SK-N-SH treated with all-trans-retinoic acid at 6 μM for 48 hours (cell line): Measurements from ENCODE around the gene LILRB1.

Source experiments
- BACH2 ChIP-seq: fragments of 250-450 bp; sonication (Bioruptor Pico); IDR thresholded peaks from 2 replicates; pipeline ENCODE4 v1.9.0; 2021; ENCODE audit warnings: mild to moderate bottlenecking, borderline replicate concordance
- ESRRG ChIP-seq: fragments of 250-450 bp; sonication (Bioruptor Pico); IDR thresholded peaks from 2 replicates; pipeline ENCODE4 v1.6.1; 2021; ENCODE audit warnings: mild to moderate bottlenecking
- ISL1 ChIP-seq: fragments of 250-450 bp; sonication (Bioruptor Pico); IDR thresholded peaks from 2 replicates; pipeline ENCODE4 v2.1.2; 2022; ENCODE audit warnings: mild to moderate bottlenecking, moderate library complexity
- OSR1 ChIP-seq: fragments of 250-450 bp; sonication (Bioruptor Pico); IDR thresholded peaks from 2 replicates; pipeline ENCODE4 v1.8.0; 2022; ENCODE audit warnings: moderate library complexity, mild to moderate bottlenecking, inconsistent platforms
- PPARA ChIP-seq: fragments of 250-450 bp; sonication (Bioruptor Pico); IDR thresholded peaks from 2 replicates; pipeline ENCODE4 v1.5.0; 2020; ENCODE audit warnings: mild to moderate bottlenecking, borderline replicate concordance
- TCF4 ChIP-seq: fragments of 250-450 bp; sonication (Bioruptor Pico); IDR thresholded peaks from 2 replicates; pipeline ENCODE4 v1.8.0; 2021; ENCODE audit warnings: mild to moderate bottlenecking, moderate library complexity, borderline replicate concordance
- ZC3H10 ChIP-seq: fragments of 250-450 bp; sonication (Bioruptor Pico); IDR thresholded peaks from 2 replicates; pipeline ENCODE4 v1.5.1; 2021; ENCODE audit warnings: mild to moderate bottlenecking, moderate library complexity
- ZFP30 ChIP-seq: fragments of 450-650 bp; formaldehyde crosslinking; IDR thresholded peaks from 2 replicates; pipeline ENCODE4 v1.5.0; 2022; ENCODE audit warnings: mild to moderate bottlenecking, moderate library complexity
- ZNF70 ChIP-seq: fragments of 450-650 bp; formaldehyde crosslinking; IDR thresholded peaks from 2 replicates; pipeline ENCODE4 v1.5.0; 2020; ENCODE audit warnings: mild to moderate bottlenecking, moderate library complexity
- TF ChIP-seq, protein P1 (sequence below): fragments of 250-450 bp; sonication (Bioruptor Pico); IDR thresholded peaks from 2 replicates; pipeline ENCODE4 v1.8.0; 2020; ENCODE audit warnings: mild to moderate bottlenecking, moderate library complexity, borderline replicate concordance
- TF ChIP-seq, protein P2 (sequence below): fragments of 250-450 bp; sonication (Bioruptor Pico); IDR thresholded peaks from 2 replicates; pipeline ENCODE4 v1.5.0; 2020; ENCODE audit warnings: mild to moderate bottlenecking, moderate library complexity
- TF ChIP-seq, protein P3 (sequence below): fragments of 250-450 bp; sonication (Bioruptor Pico); IDR thresholded peaks from 2 replicates; pipeline ENCODE4 v1.5.1; 2020; ENCODE audit warnings: low read depth, mild to moderate bottlenecking, moderate library complexity

DNA sequence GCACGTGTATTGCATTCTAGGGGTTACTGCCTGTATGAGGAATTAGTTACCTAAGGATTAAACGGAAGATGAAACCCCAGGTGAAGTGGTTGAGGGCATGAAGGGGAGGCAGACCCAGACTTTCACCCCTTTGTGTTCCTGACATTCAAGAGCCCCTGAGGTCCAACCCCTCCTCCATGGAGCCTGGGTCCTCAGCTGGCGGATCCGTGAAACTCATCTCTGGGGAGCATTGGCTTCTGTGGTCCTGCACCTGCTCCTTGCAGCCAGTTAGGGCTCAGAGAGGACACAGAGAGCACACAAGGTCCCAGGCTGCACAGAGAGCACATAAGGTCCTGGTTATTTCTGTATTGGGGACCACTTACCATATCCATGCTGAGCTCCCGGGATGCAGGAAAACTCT, 43.9 kb upstream of the LILRB1 start:
- no peak for TF ChIP-seq ISL1
- no peak for TF ChIP-seq ESRRG (CRISPR knock-in tag)
- TF ChIP-seq PPARA (CRISPR knock-in tag) = no peak
- TF ChIP-seq, protein P1, sequence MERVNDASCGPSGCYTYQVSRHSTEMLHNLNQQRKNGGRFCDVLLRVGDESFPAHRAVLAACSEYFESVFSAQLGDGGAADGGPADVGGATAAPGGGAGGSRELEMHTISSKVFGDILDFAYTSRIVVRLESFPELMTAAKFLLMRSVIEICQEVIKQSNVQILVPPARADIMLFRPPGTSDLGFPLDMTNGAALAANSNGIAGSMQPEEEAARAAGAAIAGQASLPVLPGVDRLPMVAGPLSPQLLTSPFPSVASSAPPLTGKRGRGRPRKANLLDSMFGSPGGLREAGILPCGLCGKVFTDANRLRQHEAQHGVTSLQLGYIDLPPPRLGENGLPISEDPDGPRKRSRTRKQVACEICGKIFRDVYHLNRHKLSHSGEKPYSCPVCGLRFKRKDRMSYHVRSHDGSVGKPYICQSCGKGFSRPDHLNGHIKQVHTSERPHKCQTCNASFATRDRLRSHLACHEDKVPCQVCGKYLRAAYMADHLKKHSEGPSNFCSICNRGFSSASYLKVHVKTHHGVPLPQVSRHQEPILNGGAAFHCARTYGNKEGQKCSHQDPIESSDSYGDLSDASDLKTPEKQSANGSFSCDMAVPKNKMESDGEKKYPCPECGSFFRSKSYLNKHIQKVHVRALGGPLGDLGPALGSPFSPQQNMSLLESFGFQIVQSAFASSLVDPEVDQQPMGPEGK = no peak
- TF ChIP-seq, protein P2, sequence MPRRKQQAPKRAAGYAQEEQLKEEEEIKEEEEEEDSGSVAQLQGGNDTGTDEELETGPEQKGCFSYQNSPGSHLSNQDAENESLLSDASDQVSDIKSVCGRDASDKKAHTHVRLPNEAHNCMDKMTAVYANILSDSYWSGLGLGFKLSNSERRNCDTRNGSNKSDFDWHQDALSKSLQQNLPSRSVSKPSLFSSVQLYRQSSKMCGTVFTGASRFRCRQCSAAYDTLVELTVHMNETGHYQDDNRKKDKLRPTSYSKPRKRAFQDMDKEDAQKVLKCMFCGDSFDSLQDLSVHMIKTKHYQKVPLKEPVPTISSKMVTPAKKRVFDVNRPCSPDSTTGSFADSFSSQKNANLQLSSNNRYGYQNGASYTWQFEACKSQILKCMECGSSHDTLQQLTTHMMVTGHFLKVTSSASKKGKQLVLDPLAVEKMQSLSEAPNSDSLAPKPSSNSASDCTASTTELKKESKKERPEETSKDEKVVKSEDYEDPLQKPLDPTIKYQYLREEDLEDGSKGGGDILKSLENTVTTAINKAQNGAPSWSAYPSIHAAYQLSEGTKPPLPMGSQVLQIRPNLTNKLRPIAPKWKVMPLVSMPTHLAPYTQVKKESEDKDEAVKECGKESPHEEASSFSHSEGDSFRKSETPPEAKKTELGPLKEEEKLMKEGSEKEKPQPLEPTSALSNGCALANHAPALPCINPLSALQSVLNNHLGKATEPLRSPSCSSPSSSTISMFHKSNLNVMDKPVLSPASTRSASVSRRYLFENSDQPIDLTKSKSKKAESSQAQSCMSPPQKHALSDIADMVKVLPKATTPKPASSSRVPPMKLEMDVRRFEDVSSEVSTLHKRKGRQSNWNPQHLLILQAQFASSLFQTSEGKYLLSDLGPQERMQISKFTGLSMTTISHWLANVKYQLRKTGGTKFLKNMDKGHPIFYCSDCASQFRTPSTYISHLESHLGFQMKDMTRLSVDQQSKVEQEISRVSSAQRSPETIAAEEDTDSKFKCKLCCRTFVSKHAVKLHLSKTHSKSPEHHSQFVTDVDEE (CRISPR knock-in tag) = no peak
- no peak for TF ChIP-seq ZC3H10 (CRISPR knock-in tag)
- no peak for TF ChIP-seq TCF4 (CRISPR knock-in tag)
- TF ChIP-seq ZFP30 = no peak
- TF ChIP-seq OSR1 (CRISPR knock-in tag) = no peak
- TF ChIP-seq ZNF70 (CRISPR knock-in tag) = no peak
- TF ChIP-seq BACH2 (CRISPR knock-in tag) = no peak
- TF ChIP-seq, protein P3, sequence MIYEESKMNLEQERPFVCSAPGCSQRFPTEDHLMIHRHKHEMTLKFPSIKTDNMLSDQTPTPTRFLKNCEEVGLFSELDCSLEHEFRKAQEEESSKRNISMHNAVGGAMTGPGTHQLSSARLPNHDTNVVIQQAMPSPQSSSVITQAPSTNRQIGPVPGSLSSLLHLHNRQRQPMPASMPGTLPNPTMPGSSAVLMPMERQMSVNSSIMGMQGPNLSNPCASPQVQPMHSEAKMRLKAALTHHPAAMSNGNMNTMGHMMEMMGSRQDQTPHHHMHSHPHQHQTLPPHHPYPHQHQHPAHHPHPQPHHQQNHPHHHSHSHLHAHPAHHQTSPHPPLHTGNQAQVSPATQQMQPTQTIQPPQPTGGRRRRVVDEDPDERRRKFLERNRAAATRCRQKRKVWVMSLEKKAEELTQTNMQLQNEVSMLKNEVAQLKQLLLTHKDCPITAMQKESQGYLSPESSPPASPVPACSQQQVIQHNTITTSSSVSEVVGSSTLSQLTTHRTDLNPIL = no peak
